GM19467 (cell line): ENCODE measurements around the gene RAB1B.
"Not testable (repeated sequence)": the region's sequence is repeated elsewhere in the genome, so short reads cannot be mapped to it uniquely, and the experiment has no call there.

Experiments used
- ATAC-seq: cut with Tn5 transposase; IDR thresholded peaks from one replicate; pipeline ENCODE4 v1.9.1; 2021; ENCODE audit warnings: mild to moderate bottlenecking, moderate library complexity; ENCODE audit not compliant: unreplicated experiment

The RAB1B gene

GRCh38 chr11:66317723-66318599 is 49.5 kb downstream of the RAB1B start:
- no peak for ATAC-seq

GRCh38 chr11:66318600-66318970 is 50.1 kb downstream of the RAB1B start:
- no peak for ATAC-seq

GRCh38 chr11:66320289-66320688 is 51.9 kb downstream of the RAB1B start:
- ATAC-seq: not testable (repeated sequence)

DNA sequence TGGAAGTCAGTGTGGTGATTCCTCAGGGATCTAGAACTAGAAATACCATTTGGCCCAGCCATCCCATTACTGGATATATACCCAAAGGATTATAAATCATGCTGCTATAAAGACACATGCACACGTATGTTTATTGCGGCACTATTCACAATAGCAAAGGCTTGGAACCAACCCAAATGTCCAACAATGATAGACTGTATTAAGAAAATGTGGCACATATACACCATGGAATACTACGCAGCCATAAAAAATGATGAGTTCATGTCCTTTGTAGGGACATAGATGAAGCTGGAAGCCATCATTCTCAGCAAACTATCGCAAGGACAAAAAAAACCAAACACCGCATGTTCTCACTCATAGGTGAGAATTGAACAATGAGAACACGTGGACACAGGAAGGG is 52.3 kb downstream of the RAB1B start:
- ATAC-seq: not testable (repeated sequence)

GRCh38 chr11:66321606-66322005 is 53.2 kb downstream of the RAB1B start:
- ATAC-seq: no peak

GRCh38 chr11:66322732-66323427 is 54.4 kb downstream of the RAB1B start:
- ATAC-seq: no peak

DNA sequence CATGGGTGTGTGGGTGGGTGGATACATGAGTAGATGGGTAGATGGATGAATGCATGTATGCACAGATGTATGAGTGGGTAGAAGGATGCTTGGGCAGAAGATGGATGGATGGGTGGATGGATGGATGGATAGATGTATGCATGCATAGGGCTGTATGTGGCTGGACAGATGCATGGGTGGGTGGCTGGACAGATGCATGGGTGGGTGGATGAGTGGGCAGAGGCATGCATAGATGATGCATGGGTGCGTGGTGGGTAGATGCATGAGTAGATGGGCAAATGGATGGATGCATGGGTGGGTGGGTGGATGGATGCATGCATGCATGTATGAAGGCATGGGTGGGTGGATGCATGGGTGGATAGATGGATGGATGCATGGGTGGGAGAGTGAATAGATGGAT is 55.2 kb downstream of the RAB1B start:
- no peak for ATAC-seq

GRCh38 chr11:66324664-66325063 is 56.2 kb downstream of the RAB1B start:
- no peak for ATAC-seq

DNA sequence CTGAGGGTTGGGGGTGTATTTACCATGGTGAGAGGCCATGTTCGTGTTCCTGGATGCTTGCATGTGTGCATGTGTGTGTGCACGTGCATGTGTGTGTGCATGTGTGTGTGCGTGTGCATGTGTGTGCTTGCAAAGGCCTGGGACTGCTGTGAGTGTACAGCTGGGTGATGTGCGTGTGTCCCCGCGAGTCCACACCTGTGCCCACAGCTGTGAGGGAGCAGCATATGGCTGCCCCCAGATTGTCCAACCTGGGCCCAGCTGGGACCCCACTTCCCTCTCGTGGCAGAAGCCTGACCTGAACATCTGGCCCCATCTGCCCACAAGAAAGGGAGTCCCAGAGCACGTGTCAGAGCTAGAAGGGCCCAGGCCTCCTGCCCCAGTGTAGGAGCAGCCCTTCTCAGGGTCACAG is 56.8 kb downstream of the RAB1B start:
- ATAC-seq: no peak

GRCh38 chr11:66326261-66327111 is 58.0 kb downstream of the RAB1B start:
- no peak for ATAC-seq
